Gastrocnemius medialis (tissue), 4 donors: ENCODE measurements around the gene SEMA4A. TPM values are rescaled to one million over a fixed set of nuclear protein-coding genes. Genes with fewer than 3 reads are reported as not detected.

Experiments used
- ATAC-seq, 2 donors: fragments of 150-250 bp; one replicate each; pipeline ENCODE4 v1.9.1; 2016
- DNase-seq, 2 donors: peaks; one replicate each; pipeline ENCODE4 v3.0.0-alpha.2; 2019
- H3K27ac ChIP-seq, 4 donors: fragments of 200-600 bp; sonication (generic); 1 replicate in 1 of 4; 2 replicates in 3 of 4; pipeline ENCODE4 v1.5.1; 2016 to 2018; ENCODE audit warnings: mild to moderate bottlenecking in 2 of 4, moderate library complexity in 1 of 4
- H3K27me3 ChIP-seq, 3 donors: fragments of 200-600 bp; sonication (generic) in 2 of 3; 1 replicate in 1 of 3; 2 replicates in 2 of 3; pipeline versions ENCODE4 v1.5.1 to v1.6.0; 2016 to 2019; ENCODE audit warnings: mild to moderate bottlenecking in 1 of 3, moderate library complexity in 1 of 3
- H3K36me3 ChIP-seq, 2 donors: fragments of 200-600 bp; sonication (generic) in 1 of 2; one replicate each; pipeline ENCODE4 v1.5.1; 2017 to 2018
- H3K4me1 ChIP-seq, 2 donors: fragments of 200-600 bp; sonication (generic) in 1 of 2; one replicate each; pipeline ENCODE4 v1.5.1; 2016 to 2017; ENCODE audit warnings: mild to moderate bottlenecking in 2 of 2
- H3K4me3 ChIP-seq, 4 donors: fragments of 200-600 bp; sonication (generic) in 3 of 4; 1 replicate in 1 of 4; 2 replicates in 3 of 4; pipeline ENCODE4 v1.5.1; 2016 to 2019; ENCODE audit warnings: mild to moderate bottlenecking in 2 of 4
- H3K9me3 ChIP-seq, 3 donors: fragments of 200-600 bp; sonication (generic) in 2 of 3; 1 replicate in 1 of 3; 2 replicates in 2 of 3; pipeline ENCODE4 v1.5.1; 2016 to 2019
- CTCF ChIP-seq, 5 experiments: fragments of 450-650 bp in 3 of 5; fragments of 200-600 bp in 2 of 5; sonication (generic) in 2 of 5; IDR thresholded peaks in 4 of 5; conservative IDR thresholded peaks in 1 of 5; 1 replicate in 4 of 5; 2 replicates in 1 of 5; pipeline ENCODE4 v1.5.1; 2016 to 2019; ENCODE audit warnings: antibody characterized with exemption in 5 of 5, mild to moderate bottlenecking in 3 of 5, moderate library complexity in 3 of 5
- POLR2A ChIP-seq, 2 donors: fragments of 450-650 bp; IDR thresholded peaks; one replicate each; pipeline ENCODE4 v1.6.1; 2017; ENCODE audit warnings: antibody characterized with exemption in 2 of 2, mild to moderate bottlenecking in 2 of 2, moderate library complexity in 2 of 2
- in situ Hi-C, 4 donors: fragments of 200-750 bp; cut with MboI; loops; one replicate each; pipeline versions ENCODE4 v1.15.0 to v1.8.0; 2017; ENCODE audit warnings: low sequenced_read_pairs in 4 of 4
- intact Hi-C: fragments of 100-400 bp; cut with DNase I; formaldehyde crosslinking; loops from one replicate; pipeline ENCODE4 v1.15.1; 2023; ENCODE audit warnings: low total_unique reads
- total RNA-seq, 4 donors: library from RNA; depleted of rRNA; stranded (reverse); fragments of >200 nt; gene quantifications; one replicate each; pipeline versions ENCODE4 v1.1.0 to v1.2.3, GENCODE V29; 2016

The SEMA4A gene
- total RNA-seq, 4 donors from 2014 or later, result 0.29 to 2.4 (median 1.2) TPM

GRCh38 chr1:156122519-156123355, 30.6 kb upstream of the SEMA4A start:
- intact Hi-C loops, result loop anchor here (2.0 to 10.0 kb wide), 5 partner anchors 16 to 1118 kb away; partner anchors contain the start of genes MRPL24 and ZBTB7B
- Histone ChIP-seq H3K4me3 (peak overlapping the region; percentile 47 to 59 (median 48)), H3K9me3 (no peaks in the 10 kb centered on the region), H3K4me1 (peaks cover 98 to 99% of the 10 kb centered on the region in 2 donors), H3K27me3 (no peaks in the 10 kb centered on the region), H3K36me3 (no peaks in the 10 kb centered on the region), H3K27ac (peak overlapping the region; percentile 98 to 99 (median 98))
- ATAC-seq (peak; percentile 26 to 37), DNase-seq (peak; percentile 64 to 89)
- TF ChIP-seq CTCF (IDR thresholded peaks at IDR 0.05 in 4 of 5, conservative IDR thresholded peaks at IDR 0.05 in 1 of 5), result no peak
- peak; percentile 30 to 46 for TF ChIP-seq POLR2A (IDR thresholded peaks at IDR 0.05)
- in situ Hi-C loops, result loop anchor here in 1 of 4 donors (25.0 kb wide), 1 partner anchor 365 kb away; no protein-coding TSS in a partner anchor

- Histone ChIP-seq H3K27ac (peak overlapping the region; percentile 98 to 99 (median 98)), H3K4me1 (peaks cover 98 to 99% of the 10 kb centered on the region in 2 donors), H3K27me3 (no peaks in the 10 kb centered on the region), H3K9me3 (no peaks in the 10 kb centered on the region), H3K36me3 (no peaks in the 10 kb centered on the region), H3K4me3 (peak overlapping the region; percentile 47 to 59 (median 48))
- peak; percentile 64 to 73 for ATAC-seq
- in situ Hi-C loops, result loop anchor here in 1 of 4 donors (25.0 kb wide), 1 partner anchor 364 kb away; no protein-coding TSS in a partner anchor
- TF ChIP-seq POLR2A (IDR thresholded peaks at IDR 0.05) (peak; percentile 86 to 88), CTCF (IDR thresholded peaks at IDR 0.05 in 4 of 5, conservative IDR thresholded peaks at IDR 0.05 in 1 of 5) (peak in 3 of 5 experiments; percentile 32 to 48 (median 47))
- peak; percentile 91 to 98 for DNase-seq
- intact Hi-C loops, result loop anchor here (2.0 to 10.0 kb wide), 5 partner anchors 17 to 1119 kb away; partner anchors contain the start of genes MRPL24 and ZBTB7B
Measured at GRCh38 chr1:156123356-156124196, 29.8 kb upstream of the SEMA4A start.

- intact Hi-C loops, result loop anchor here (5.0 to 10.0 kb wide), 4 partner anchors 382 to 1120 kb away; partner anchors contain the start of genes MRPL24 and ZBTB7B
- Histone ChIP-seq H3K27me3 (no peaks in the 10 kb centered on the region), H3K9me3 (no peaks in the 10 kb centered on the region), H3K4me1 (peaks cover 98 to 100% of the 10 kb centered on the region in 2 donors), H3K27ac (peak overlapping the region; percentile 98 to 99 (median 98)), H3K36me3 (no peaks in the 10 kb centered on the region), H3K4me3 (peak overlapping the region; percentile 28 to 59 (median 48))
- TF ChIP-seq CTCF (IDR thresholded peaks at IDR 0.05 in 4 of 5, conservative IDR thresholded peaks at IDR 0.05 in 1 of 5) (no peak), POLR2A (IDR thresholded peaks at IDR 0.05) (peak; percentile 48 to 53)
- in situ Hi-C loops, result loop anchor here in 1 of 4 donors (25.0 kb wide), 1 partner anchor 362 kb away; no protein-coding TSS in a partner anchor
- ATAC-seq (peak; percentile 10 to 12), DNase-seq (peak in 1 of 2 donors; percentile 78)
Measured at GRCh38 chr1:156124557-156125483, 28.6 kb upstream of the SEMA4A start.
